ENCODE measurements around the gene DMD.

- TF ChIP-seq CTCF (IDR thresholded peaks at IDR 0.05) (no peak), POLR2AphosphoS5 (IDR thresholded peaks at IDR 0.05) (no peak), POLR2A (IDR thresholded peaks at IDR 0.05) (no peak), EP300 (IDR thresholded peaks at IDR 0.05) (no peak)
These were observed 1977.3 kb downstream of the DMD start for GRCh38 chrX:31233941-31234496.

Measured in sigmoid colon (tissue), 4 donors.